NCI-H510A (cell line): ENCODE data around the gene CLDN18.

Experiments
- DNase-seq: peaks from one replicate; lab custom pipeline; 2025; lab: John Stamatoyannopoulos, UW

Gene CLDN18

GRCh38 chr3:138062626-138063025, 52.7 kb downstream of the CLDN18 start:
- no peak for DNase-seq

- DNase-seq, result no peak
Measured at GRCh38 chr3:138063416-138063815, 53.5 kb downstream of the CLDN18 start.

- DNase-seq, result no peak
Measured at GRCh38 chr3:138065949-138066348, 56.0 kb downstream of the CLDN18 start.

- no peak for DNase-seq
Measured at GRCh38 chr3:138066383-138066782, 56.4 kb downstream of the CLDN18 start.

- DNase-seq, result no peak
Measured at GRCh38 chr3:138066972-138067371, 57.0 kb downstream of the CLDN18 start.

GRCh38 chr3:138068046-138068445, 58.1 kb downstream of the CLDN18 start:
- no peak for DNase-seq

- no peak for DNase-seq
Measured at GRCh38 chr3:138068579-138069174, 58.7 kb downstream of the CLDN18 start.

- DNase-seq, result no peak
Measured at GRCh38 chr3:138070006-138070405, 60.0 kb downstream of the CLDN18 start.

- DNase-seq, result no peak
Measured at GRCh38 chr3:138072796-138073195, 62.8 kb downstream of the CLDN18 start.

GRCh38 chr3:138078096-138078495, 68.1 kb downstream of the CLDN18 start:
- DNase-seq, result no peak

GRCh38 chr3:138078901-138079344, 69.0 kb downstream of the CLDN18 start:
- no peak for DNase-seq

GRCh38 chr3:138079901-138080300, 69.9 kb downstream of the CLDN18 start:
- no peak for DNase-seq

GRCh38 chr3:138081371-138082084, 71.6 kb downstream of the CLDN18 start:
- no peak for DNase-seq

- DNase-seq, result peak; percentile 55
Measured at GRCh38 chr3:138082085-138082991, 72.4 kb downstream of the CLDN18 start.

- DNase-seq, result no peak
Measured at GRCh38 chr3:138082992-138083386, 73.0 kb downstream of the CLDN18 start.
